Activated T-cell treated with anti-CD3 and anti-CD28 coated beads, Interleukin-2, amount 50 U/mL, for 72 hours (primary cell): ENCODE measurements around the gene SHOC2. TPM values are rescaled to one million over a fixed set of nuclear protein-coding genes. Genes with fewer than 3 reads are reported as not detected.
A peak's percentile ranks its signal among the peaks of the same experiment; 100 is the strongest.

Experiments
- ATAC-seq, 2 donors: fragments of 150-1000 bp; cut with Tn5 transposase; replicated peaks in 1 of 2; 2 replicates each; pipeline ENCODE4 v1.10.0; 2021; ENCODE audit warnings: moderate library complexity in 2 of 2, mild to moderate bottlenecking in 1 of 2
- DNase-seq, 2 donors: peaks; one replicate each; pipeline ENCODE4 v3.0.0; 2021 to 2022; ENCODE audit warnings: mixed read lengths in 1 of 2
- H3K27ac Mint-ChIP-seq: one replicate; pipeline ENCODE4 v1.8.0; 2022; ENCODE audit warnings: mild to moderate bottlenecking, moderate library complexity, mixed read lengths
- H3K27me3 Mint-ChIP-seq: one replicate; pipeline ENCODE4 v1.8.0; 2022; ENCODE audit warnings: low read depth, mixed read lengths
- H3K36me3 Mint-ChIP-seq, 2 donors: one replicate each; pipeline ENCODE4 v1.8.0; 2022; ENCODE audit warnings: mixed read lengths in 2 of 2, mild to moderate bottlenecking in 1 of 2; ENCODE audit not compliant: insufficient read depth in 2 of 2
- H3K4me1 Mint-ChIP-seq: one replicate; pipeline ENCODE4 v1.8.0; 2022; ENCODE audit warnings: low read depth, mixed read lengths
- H3K4me3 Mint-ChIP-seq, 2 donors: one replicate each; pipeline ENCODE4 v1.8.0; 2022; ENCODE audit warnings: mild to moderate bottlenecking in 2 of 2, mixed read lengths in 2 of 2, moderate library complexity in 2 of 2
- H3K9me3 Mint-ChIP-seq, 2 donors: one replicate each; pipeline ENCODE4 v1.8.0; 2022; ENCODE audit warnings: mixed read lengths in 2 of 2
- total RNA-seq, 2 donors: library from RNA; stranded (reverse); gene quantifications; one replicate each; pipeline ENCODE4 v1.2.3, GENCODE V29; 2022

SHOC2 gene
- 10 to 100 TPM; 66.1 to 71.3 TPM for total RNA-seq

DNA sequence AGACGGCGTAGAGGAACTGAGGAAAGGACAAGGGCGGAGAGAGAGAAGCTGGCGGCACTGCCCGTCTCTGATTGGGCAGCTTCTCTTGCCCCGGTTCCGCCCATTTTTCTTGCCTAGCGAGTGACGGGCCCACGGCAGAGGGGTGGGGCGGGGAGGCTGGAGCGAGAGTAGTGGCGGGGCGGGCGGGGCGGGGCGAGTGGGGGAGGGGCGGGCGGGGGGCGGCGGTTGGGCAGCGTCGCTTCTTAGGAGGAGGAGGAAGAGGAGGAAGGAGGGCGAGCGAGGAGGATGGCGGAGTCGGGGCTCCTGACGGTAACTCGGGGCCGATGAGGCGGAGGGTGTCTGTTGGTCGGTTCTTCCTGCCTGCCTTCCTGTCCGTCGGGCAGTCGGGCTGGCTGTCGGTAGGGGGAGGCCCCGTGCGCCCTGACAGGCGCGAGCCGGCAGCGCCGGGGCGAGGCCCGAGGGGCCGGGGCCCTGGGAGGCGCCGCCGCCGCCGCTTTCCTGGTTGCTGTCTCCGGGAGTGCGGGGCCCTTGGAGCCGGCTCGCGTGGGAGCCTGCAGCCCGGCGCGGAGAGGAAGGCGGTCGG lies at the start of gene SHOC2:
Gene SHOC2, plus strand, starts transcription at position 256 of the 583 bp plus-strand sequence. CDS start 44,755 bp downstream, outside the sequence.
- peaks cover 8 to 9% of the 10 kb centered on the region in 2 donors for H3K36me3 Mint-ChIP-seq
- H3K4me3 Mint-ChIP-seq = peak within 1 kb of the TSS; percentile 91 to 99
- ATAC-seq (peak; percentile 52), DNase-seq (peak; percentile 98 to 100)
- H3K4me1 Mint-ChIP-seq = peaks cover 56% of the 10 kb centered on the region
- no peaks in the 10 kb centered on the region for H3K27me3 Mint-ChIP-seq
- H3K9me3 Mint-ChIP-seq = no peaks in the 10 kb centered on the region
- peak within 1 kb of the TSS; percentile 96 for H3K27ac Mint-ChIP-seq

DNA sequence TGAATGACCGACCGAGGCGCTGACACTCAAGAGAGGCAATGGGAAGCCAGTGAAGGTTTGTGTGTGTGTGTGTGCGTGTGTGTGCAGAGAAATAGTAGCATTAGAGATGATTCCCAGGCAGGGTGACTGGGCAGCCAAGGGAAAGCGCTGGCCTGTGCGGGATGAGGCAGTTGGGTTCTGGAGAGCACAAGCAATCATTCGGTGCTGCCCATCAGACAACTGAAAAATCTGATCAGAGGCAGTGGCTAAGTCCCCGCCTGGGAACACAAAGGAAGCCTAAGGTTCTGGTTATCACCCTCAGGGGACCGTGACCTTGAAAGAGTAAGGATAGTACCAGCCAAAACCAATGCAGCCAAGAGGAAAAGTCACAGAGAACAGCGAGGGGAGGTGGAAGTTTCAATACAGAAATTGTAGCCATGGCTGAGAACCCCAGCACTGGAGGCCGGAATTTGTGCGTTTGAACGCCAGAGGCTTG lies 48.5 kb upstream of the SHOC2 start:
- Mint-ChIP-seq H3K4me3 (peak overlapping the region; percentile 81 to 99), H3K36me3 (peaks cover 7 to 19% of the 10 kb centered on the region in 2 donors), H3K4me1 (peaks cover 68% of the 10 kb centered on the region), H3K27me3 (no peaks in the 10 kb centered on the region), H3K27ac (peak overlapping the region; percentile 96), H3K9me3 (no peaks in the 10 kb centered on the region)
- ATAC-seq = no peak
- DNase-seq = no peak

DNA sequence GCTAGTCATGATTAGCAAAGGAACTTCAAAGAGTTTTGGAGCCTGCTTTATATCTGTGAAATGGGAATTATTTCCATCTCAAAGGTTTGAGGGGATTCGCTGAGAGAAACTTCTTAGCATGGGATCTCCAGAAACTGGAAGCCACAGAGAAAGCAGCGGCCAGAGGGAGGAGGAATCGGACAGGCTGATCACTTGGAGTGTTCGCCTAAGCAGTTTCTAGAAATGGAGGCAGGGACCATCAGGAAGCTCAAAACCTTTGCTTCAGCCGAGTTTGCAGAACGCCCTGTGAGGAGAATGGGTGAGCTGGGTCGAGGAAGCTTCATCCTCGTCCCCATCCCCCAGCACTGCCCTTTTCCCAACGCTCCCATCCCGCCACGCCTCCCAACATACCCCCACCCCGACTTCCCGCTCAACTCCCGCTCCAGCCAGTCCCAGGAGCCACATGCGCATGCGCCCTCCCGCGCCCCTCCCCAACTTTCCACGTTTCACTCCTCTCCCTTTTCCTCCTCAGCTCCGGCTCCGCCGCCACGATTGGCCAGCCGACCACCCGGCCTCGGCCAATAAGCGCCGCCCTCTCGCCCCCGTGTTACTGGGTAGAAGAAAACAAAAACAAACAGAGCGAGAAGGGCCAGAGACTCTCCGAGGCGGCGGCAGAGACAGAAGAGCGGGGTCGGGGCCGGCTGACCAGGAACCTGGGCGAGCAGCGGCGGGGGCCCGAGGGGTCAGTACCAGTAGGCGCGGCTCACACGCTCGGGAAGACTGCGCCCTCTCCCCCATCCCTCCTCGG lies 47.9 kb upstream of the SHOC2 start, which contains the start of gene PDCD4:
Gene PDCD4, plus strand, starts transcription at position 631 of the 787 bp plus-strand sequence. CDS start 4,100 bp downstream, outside the sequence.
- Mint-ChIP-seq H3K4me1 (peaks cover 67% of the 10 kb centered on the region), H3K4me3 (peak within 1 kb of the TSS; percentile 94 to 99), H3K9me3 (no peaks in the 10 kb centered on the region), H3K27ac (peak within 1 kb of the TSS; percentile 96), H3K36me3 (peaks cover 7 to 24% of the 10 kb centered on the region in 2 donors), H3K27me3 (no peaks in the 10 kb centered on the region)
- ATAC-seq (peak; percentile 81 to 82), DNase-seq (peak; percentile 96 to 97)

DNA sequence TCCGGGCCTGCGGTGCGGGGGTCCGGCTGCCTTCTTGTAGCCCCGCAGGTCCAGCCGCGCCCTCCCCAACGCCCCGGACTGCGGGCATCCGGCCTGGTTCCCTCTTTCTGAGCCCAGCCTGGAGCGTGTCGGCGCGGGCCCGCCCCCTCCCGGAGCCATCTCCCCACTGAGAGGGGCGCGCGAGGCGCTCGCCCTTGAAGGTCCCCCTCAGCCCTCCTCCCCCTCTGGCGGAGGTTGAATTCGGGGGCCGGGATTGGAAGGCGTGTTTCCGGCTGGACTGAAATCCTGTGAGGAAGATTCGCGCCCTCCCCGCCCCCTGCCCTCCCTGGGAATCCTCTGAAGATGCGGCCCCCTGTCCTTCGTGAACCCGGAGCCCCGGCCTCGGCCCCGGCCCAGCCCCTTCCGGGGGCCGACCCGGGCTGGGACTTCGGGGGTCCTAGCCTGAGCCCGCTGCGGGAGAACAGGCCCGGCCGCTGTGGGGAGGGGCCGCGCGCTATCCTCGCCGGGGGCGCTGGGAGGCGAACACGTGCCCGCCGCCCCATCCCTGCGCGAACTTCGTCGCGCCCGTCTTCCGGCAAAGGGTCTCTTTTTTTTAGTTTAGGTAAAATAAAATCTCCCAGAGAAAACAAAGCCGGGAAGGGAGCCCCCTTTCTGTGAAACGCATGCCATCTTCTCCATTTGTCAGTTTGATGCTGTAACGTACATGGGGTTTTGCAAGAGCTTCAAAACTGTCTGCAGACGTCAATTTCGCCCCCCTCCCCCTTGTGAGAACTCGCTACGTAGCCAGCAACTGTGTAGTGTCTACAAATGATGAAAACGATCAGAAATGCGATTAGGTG lies 47.0 kb upstream of the SHOC2 start:
- peaks cover 7 to 25% of the 10 kb centered on the region in 2 donors for H3K36me3 Mint-ChIP-seq
- ATAC-seq = peak; percentile 78 to 80
- peak overlapping the region; percentile 92 for H3K27ac Mint-ChIP-seq
- DNase-seq = peak; percentile 76 to 79
- peaks cover 64% of the 10 kb centered on the region for H3K4me1 Mint-ChIP-seq
- H3K27me3 Mint-ChIP-seq = no peaks in the 10 kb centered on the region
- H3K9me3 Mint-ChIP-seq = no peaks in the 10 kb centered on the region
- peak overlapping the region; percentile 94 to 99 for H3K4me3 Mint-ChIP-seq

DNA sequence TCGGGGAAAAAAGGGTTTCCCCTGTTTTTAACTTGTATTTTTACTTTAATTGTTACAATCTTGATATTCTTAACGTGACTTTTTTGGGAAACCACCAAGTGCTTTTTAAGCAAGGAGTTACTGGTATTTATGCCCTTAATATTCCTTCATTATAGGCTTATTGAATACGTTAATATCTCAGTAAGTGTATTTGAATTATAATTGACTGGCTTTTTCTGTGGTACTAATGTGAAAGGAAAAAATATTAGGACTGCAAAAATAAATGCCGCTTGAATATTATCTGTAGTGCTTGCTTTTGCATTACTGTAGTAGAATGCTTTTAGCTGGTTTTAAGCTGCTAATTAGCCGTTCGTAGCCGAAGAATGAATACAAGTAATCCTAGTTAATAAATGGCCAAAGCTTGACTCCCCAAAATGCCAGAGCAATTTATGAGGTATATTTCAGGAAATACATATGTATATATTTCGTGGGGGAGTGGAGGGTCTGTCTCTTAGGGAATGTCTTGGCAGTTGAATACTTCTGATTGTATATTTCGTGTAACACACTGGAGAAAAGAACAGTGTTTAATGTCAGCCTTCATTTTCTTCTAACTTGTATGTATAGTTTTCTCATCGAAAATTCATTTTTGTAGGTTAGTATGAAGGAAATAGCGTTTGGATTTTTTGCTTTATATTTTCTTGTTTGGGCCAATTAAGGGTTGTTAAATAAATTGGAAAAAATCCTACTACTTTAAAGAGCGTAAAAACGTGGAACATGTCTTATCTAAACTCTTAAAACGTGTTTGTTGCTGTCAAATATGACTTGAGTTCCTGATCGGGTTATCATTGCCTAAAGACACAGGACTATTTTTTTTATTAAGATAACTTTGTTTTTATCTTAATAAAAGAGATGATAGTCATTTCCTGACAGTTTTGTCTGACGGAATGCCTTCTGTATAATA lies 46.1 kb upstream of the SHOC2 start:
- Mint-ChIP-seq H3K4me3 (peak overlapping the region; percentile 94 to 99), H3K36me3 (peaks cover 8 to 33% of the 10 kb centered on the region in 2 donors), H3K27ac (peak overlapping the region; percentile 92), H3K27me3 (no peaks in the 10 kb centered on the region), H3K9me3 (no peaks in the 10 kb centered on the region), H3K4me1 (peaks cover 64% of the 10 kb centered on the region)
- ATAC-seq = no peak
- no peak for DNase-seq

DNA sequence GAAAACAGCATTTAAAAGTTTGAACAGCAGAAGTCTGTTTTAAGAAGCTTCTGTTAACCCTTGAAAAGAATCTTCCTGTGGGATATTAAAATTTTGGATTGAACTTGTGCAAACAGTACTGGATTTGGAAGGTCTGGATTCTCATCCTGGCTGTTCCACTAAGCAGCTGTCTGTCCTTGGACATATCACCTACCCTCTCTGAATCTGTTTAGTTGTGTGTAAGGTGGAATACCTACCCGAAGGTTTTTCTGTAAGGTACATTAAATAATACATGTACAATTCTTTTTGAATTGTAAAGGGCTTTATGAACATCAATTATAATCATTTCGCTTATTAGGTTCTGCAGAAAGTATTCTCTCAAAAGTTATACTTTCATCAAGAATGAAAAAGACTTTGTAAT lies 45.5 kb upstream of the SHOC2 start:
- peaks cover 64% of the 10 kb centered on the region for H3K4me1 Mint-ChIP-seq
- DNase-seq (no peak), ATAC-seq (no peak)
- H3K36me3 Mint-ChIP-seq = peaks cover 11 to 38% of the 10 kb centered on the region in 2 donors
- peak overlapping the region; percentile 82 for H3K27ac Mint-ChIP-seq
- H3K4me3 Mint-ChIP-seq = peak overlapping the region; percentile 90 to 99
- no peaks in the 10 kb centered on the region for H3K9me3 Mint-ChIP-seq
- H3K27me3 Mint-ChIP-seq = no peaks in the 10 kb centered on the region

DNA sequence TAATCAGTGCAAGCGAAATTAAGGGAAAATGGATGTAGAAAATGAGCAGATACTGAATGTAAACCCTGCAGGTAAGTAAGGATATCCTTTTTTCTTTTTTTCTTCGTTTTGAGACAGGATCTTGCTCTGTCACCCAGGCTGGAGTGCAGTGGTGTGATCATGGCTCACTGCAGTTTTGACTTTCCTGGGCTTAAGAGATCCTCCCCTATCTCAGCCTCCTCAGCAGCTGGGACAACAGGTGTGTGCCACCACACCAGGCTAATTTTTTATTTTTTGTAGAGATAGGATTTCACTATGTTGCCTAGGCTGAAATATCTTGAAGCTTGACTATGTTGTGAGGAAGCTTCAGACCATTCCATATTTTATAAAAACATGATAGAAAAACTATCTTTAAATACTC lies 43.4 kb upstream of the SHOC2 start:
- H3K9me3 Mint-ChIP-seq = no peaks in the 10 kb centered on the region
- DNase-seq = no peak
- ATAC-seq = no peak
- peak overlapping the region; percentile 68 to 78 for H3K4me3 Mint-ChIP-seq
- no peaks in the 10 kb centered on the region for H3K27me3 Mint-ChIP-seq
- peaks cover 64% of the 10 kb centered on the region for H3K4me1 Mint-ChIP-seq
- H3K36me3 Mint-ChIP-seq = peaks cover 11 to 45% of the 10 kb centered on the region in 2 donors
- H3K27ac Mint-ChIP-seq = peak overlapping the region; percentile 88

DNA sequence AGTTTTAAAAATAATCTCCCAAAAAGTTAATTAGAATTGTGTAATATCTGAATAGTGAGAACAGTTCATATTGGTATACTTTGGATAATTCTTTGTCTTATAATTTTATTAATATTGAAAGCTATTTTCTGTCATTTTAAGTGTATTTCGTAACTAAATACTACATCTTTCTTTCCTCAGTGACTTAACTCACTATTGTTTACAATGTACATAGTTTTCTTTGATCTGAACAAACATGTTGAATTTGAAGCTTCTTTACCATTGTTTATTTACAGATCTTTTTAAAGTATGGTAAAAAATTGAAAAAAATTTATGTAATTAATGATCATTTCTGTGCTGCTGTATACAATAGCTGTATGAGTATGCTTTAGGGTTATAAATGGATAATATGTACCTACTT lies 42.6 kb upstream of the SHOC2 start:
- ATAC-seq (no peak), DNase-seq (no peak)
- H3K4me3 Mint-ChIP-seq = peak overlapping the region in 1 of 2 donors; percentile 27
- peaks cover 69% of the 10 kb centered on the region for H3K4me1 Mint-ChIP-seq
- H3K27me3 Mint-ChIP-seq = no peaks in the 10 kb centered on the region
- no peaks in the 10 kb centered on the region for H3K9me3 Mint-ChIP-seq
- H3K36me3 Mint-ChIP-seq = peaks cover 13 to 49% of the 10 kb centered on the region in 2 donors
- H3K27ac Mint-ChIP-seq = no peak overlapping the region

DNA sequence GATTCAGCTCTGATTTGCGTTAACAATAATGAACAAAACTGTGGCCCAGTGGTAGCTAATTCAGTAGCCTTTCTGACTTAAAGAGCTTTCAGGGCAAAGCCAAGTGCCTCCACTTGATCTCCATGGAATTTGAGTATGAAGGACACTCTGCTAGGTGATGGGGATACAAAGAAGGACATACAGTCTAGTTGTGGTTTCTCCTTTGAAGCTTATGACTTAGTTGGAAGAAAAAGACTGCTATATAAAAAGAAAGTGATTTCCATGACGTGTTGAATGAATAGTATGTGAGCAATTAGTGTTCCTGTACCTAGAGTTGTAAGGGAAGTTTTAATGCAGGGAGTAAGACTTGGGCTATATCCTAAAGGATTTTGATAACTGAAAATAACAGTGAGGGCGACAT lies 39.4 kb upstream of the SHOC2 start:
- H3K27ac Mint-ChIP-seq = peak overlapping the region; percentile 40
- H3K36me3 Mint-ChIP-seq = peaks cover 16 to 56% of the 10 kb centered on the region in 2 donors
- no peaks in the 10 kb centered on the region for H3K9me3 Mint-ChIP-seq
- H3K27me3 Mint-ChIP-seq = no peaks in the 10 kb centered on the region
- ATAC-seq (peak in 1 of 2 donors; percentile 47), DNase-seq (no peak)
- H3K4me3 Mint-ChIP-seq = peak overlapping the region in 1 of 2 donors; percentile 12
- H3K4me1 Mint-ChIP-seq = peaks cover 89% of the 10 kb centered on the region

DNA sequence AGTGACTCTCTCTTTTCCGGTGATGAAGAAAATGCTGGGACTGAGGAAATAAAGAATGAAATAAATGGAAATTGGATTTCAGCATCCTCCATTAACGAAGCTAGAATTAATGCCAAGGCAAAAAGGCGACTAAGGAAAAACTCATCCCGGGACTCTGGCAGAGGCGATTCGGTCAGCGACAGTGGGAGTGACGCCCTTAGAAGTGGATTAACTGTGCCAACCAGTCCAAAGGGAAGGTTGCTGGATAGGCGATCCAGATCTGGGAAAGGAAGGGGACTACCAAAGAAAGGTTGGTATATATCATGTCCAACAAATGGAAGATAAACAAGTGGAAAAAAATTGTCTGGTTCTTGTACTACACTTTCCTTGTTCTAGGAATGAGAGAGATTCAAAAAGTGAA lies 38.2 kb upstream of the SHOC2 start:
- H3K36me3 Mint-ChIP-seq = peaks cover 19 to 54% of the 10 kb centered on the region in 2 donors
- peak overlapping the region; percentile 31 to 57 for H3K4me3 Mint-ChIP-seq
- peaks cover 86% of the 10 kb centered on the region for H3K4me1 Mint-ChIP-seq
- peak overlapping the region; percentile 52 for H3K27ac Mint-ChIP-seq
- H3K9me3 Mint-ChIP-seq = no peaks in the 10 kb centered on the region
- H3K27me3 Mint-ChIP-seq = no peaks in the 10 kb centered on the region
- no peak for DNase-seq
- ATAC-seq = no peak

DNA sequence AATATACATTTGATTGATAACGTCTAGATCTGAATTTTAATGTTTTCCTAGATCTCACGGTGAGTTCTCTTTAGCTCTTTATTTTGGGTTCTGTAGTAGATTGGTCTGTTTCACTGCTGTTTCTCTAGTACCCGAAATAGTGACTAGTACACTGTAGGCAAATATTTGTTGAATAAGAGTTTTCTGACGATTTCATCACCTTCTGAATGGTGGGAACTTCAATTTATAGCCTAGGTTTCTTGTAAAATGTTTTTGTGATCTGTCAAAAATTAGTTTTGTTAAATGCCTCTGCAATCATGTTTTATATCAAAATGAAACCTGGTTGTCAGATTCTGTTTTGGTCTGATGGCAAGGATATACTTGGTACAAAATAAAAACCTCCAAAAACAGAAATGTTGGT lies 37.5 kb upstream of the SHOC2 start:
- DNase-seq (no peak), ATAC-seq (no peak)
- peaks cover 86% of the 10 kb centered on the region for H3K4me1 Mint-ChIP-seq
- peaks cover 19 to 53% of the 10 kb centered on the region in 2 donors for H3K36me3 Mint-ChIP-seq
- H3K4me3 Mint-ChIP-seq = peak overlapping the region; percentile 23 to 76
- peak overlapping the region; percentile 86 for H3K27ac Mint-ChIP-seq
- H3K9me3 Mint-ChIP-seq = no peaks in the 10 kb centered on the region
- no peaks in the 10 kb centered on the region for H3K27me3 Mint-ChIP-seq

DNA sequence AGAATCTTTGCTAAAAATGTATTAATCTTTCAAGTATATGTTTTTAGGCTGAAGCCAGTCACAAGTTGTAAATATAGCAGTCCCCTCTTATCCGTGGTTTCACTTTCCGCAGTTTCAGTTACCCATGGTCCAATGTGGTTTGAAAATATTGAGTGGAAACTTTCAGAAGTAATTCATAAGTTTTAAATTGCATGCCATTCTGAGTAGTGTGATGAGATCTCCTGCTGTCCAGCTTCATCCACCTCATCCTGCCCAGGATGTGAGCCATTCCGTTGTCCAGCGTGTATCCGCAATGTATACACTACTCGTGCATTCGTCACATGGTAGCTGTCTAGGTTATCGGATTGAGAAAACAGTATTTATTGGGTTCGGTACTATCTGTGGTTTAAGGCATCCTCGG lies 35.5 kb upstream of the SHOC2 start:
- peaks cover 17 to 47% of the 10 kb centered on the region in 2 donors for H3K36me3 Mint-ChIP-seq
- DNase-seq (no peak), ATAC-seq (peak; percentile 25 to 35)
- peak overlapping the region; percentile 80 for H3K27ac Mint-ChIP-seq
- peak overlapping the region; percentile 14 to 81 for H3K4me3 Mint-ChIP-seq
- H3K4me1 Mint-ChIP-seq = peaks cover 74% of the 10 kb centered on the region
- H3K9me3 Mint-ChIP-seq = no peaks in the 10 kb centered on the region
- no peaks in the 10 kb centered on the region for H3K27me3 Mint-ChIP-seq
